ENCODE results near the gene DDX24.

- no peak for TF ChIP-seq CTCF (optimal IDR thresholded peaks at IDR 0.05 in 1 of 3, IDR thresholded peaks at IDR 0.05 in 1 of 3, conservative IDR thresholded peaks at IDR 0.05 in 1 of 3; ENCODE audit: extremely low read depth in 1 of 3, insufficient read depth in 2 of 3, low read length in 3 of 3)
- no peak for TF ChIP-seq EZH2 (IDR thresholded peaks at IDR 0.05; ENCODE audit: low read length)
Observed at GRCh38 chr14:94128216-94128839, 47.3 kb upstream of the DDX24 start.

Measured in keratinocyte (primary cell).